Left lobe of liver (tissue), 2 donors: ENCODE measurements around the gene TMEM87A. TPM values are rescaled to one million over a fixed set of nuclear protein-coding genes. Genes with fewer than 3 reads are reported as not detected.
"Not testable (repeated sequence)": the region's sequence is repeated elsewhere in the genome, so short reads cannot be mapped to it uniquely, and the experiment has no call there.

Source experiments
- ATAC-seq: fragments of 200-7000 bp; cut with Tn5 transposase; one replicate; pipeline ENCODE4 v1.9.1; 2020; ENCODE audit warnings: mild to moderate bottlenecking, moderate library complexity
- DNase-seq: peaks from one replicate; pipeline ENCODE4 v3.0.0-alpha.2; 2020; ENCODE audit warnings: low spot score
- total RNA-seq: library from RNA; stranded (reverse); gene quantifications from one replicate; pipeline ENCODE4 v1.2.1, GENCODE V29; 2021
- donor health status: DM: no; HTN: no; CAD: no; lungs with moderate emphysema.
- donor health status: DM: no; HTN: yes; CAD: no.

TMEM87A gene
- total RNA-seq, 1 donor from 2014 or later = 12.7 TPM

DNA sequence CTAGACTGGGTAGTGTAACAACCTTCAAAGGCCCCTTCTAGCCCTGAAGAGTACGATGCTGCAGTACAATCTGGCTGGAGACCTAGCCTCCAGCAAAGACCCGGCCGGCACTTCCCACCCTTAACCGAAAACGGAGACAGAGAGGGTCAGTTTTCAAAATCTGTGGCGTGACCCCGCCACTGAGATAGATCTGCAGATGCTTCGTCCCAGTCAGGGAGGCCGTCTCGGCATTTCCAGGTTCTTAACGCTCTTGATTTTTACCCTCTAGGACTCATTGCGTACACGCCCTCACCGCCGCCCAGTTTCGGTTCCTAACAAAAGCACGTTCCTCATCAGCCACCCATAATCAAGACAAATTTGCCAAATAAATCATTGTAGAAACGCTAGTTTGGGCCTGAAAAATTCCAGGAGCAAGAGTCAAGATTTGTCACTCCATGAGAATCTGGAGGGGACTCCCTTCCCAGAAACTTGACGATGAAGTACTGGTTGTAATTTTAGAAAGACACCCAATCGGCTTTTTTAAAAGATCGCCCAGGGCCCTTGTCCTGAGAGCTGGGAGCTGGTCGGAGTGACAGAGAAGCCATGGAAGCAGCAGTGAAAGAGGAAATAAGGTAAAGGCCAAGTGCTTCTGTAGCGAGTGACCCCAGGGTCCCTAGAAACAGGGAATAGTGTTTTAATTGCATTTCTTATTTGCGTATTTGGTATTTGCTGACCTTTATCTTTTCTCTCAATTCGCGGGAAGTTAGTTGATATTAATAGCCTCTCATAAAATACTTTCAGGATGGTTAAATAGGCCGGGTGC, 868 bp upstream of the TMEM87A start:
- ATAC-seq = peak; percentile 46
- DNase-seq = peak; percentile 65

DNA sequence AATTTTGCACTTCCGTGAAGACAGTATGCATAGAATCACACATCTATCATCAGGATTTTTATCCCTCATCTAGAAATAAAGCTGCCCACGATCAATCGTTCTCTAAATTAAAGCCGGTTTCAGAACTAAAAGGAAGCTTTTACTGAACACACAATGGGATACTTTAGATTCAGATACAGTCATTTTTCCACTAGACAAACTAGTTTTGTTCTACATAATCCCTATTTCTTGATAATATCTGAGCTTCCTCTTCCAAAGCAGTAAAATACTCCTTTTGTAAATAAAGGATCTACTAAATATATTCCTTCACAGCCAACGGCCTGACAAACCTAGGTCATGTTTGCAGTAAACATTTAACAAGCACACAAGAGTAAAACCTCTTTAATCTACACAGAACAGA, 2.2 kb downstream of the TMEM87A start:
- ATAC-seq = no peak
- DNase-seq = no peak

DNA sequence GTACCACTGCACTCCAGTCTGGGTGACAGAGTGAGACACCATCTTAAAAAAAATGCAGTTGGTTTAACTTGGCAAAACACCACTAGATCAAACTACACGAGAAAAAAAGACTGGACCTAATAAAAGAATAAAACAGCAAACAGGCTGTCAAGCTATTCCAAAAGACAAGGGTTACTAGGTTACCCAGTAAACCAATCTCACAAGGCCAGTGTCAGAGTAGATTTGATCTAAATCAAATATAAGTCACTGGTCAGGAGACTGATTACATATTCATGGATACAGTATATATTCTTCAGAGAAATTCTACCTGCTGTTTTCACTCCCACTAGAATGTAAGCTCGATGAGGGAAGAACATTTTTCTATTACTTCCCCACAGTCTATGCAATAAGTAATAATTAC, 2.7 kb downstream of the TMEM87A start:
- ATAC-seq (no peak), DNase-seq (no peak)

DNA sequence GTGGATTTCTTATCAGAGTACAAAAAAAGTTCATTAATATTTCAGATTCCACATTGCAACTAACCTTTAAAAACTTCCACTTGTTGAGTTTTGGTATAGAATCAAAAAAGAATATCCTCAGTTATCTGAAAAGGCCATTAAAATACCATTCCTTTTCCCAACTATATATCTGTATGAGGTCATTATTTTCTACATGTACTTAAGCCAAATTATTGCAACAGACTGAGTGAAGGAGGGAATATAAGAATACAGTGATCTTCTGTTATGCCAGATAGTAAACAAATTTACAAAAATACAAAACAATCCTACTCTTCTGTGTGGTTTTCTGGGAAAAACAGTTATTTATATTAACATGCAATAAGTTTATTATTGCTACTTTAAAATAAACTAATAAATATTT, 5.9 kb downstream of the TMEM87A start:
- DNase-seq (no peak), ATAC-seq (no peak)

DNA sequence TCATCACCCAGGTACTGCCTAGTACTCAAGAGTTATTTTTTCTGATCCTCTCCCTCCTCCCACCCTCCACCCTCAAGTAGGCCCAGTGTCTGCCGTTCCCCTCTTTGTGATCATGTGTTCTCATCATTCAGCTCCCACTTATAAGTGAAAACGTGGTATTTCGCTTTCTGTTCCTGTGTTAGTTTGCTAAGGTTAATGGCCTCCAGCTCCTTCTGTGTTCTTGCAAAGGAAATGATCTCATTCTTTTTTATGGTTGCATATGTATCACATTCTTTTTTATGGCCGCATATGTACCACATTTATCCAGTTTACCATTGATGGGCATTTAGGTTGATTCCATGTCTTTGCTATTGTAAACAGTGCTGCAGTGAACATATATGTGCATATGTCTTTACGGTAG, 8.4 kb downstream of the TMEM87A start:
- ATAC-seq (no peak), DNase-seq (no peak)

DNA sequence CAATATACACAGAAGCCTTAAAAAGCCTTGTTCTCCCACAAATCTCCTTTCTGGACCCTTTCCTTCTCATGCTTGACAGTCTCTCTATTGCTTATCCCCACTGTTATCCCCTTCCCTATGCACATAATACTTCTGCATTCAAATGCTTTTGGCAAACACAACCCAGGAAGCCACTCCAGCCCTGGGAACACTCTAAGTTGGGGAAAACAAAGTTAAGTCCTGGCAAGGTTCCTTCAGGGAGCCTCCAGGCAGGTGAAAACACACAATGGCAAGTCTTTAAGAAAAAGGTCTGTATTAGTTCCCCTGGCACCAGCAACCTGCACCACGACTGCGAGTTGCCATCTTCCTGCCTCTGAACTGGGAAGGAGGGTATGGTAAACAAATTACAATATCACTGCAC, 19.9 kb downstream of the TMEM87A start:
- DNase-seq = no peak

DNA sequence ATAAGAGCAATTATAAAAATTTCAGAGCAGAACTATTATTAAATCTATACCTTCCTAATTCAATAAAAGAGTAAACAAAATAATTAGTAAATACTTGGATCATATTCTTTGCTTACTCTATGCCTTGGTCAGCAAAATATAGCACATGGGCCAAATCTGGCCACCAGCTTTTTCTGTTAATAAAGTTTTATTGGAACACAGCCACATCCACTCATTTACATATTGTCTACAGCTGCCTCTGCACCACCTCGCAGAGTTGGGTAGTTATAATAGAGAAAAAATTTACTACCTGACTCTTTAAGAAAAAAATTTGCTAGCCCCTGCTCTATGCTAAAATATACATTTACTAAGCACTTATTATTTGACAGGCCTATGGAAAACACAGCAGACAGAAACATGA, 32.4 kb downstream of the TMEM87A start:
- DNase-seq = no peak

More for the DNA sequence above, 19.9 kb downstream of the TMEM87A start:
- no peak for ATAC-seq

DNA sequence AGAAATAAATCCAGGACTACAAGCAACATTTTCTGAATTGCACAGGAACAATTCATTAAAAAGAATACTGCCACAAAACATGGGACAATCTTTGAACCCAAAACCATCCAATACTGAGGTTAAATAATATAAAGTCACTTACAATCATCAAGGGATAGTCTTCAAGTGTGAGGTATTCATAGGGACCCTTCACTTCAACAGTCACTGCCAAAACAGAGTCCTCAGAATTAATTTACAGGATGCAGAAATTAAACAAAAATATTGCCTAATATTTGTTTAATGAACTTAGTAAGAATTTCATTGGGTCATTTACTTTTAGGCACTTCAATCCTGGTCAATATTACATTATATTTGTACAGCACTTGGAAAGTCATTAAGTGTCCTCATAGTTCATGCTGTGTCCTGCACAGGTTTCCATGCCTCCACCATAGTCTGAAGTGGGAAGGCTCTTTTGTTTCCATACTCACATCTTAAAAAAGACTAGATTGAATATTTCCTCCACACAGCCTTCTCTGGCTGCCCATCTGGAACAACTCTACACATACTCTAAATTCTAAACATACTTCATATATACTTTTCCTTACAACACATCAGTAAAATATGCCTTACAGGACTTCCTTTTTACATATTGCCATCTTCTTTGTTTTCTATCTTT, 33.6 kb downstream of the TMEM87A start:
- DNase-seq = no peak
- no peak for ATAC-seq

More for the DNA sequence above, 32.4 kb downstream of the TMEM87A start:
- ATAC-seq = no peak

DNA sequence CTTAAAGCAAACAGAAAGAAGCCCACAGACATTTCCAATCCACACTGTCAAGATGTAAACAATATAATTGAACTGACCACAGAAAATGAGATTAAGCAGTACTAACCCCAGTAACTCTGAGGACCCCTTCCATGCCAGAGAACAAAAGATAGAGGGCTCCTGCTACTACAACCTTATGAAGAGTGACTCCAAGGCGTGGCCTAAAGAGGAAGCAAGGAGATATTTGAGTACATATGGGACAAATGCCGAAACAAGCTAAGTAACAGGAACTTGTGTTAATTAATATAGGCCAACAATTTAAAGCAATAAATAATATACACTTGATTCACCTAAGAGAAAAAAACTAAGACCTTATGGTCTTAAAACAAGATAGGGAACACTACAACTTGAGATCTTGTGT, 40.1 kb downstream of the TMEM87A start:
- ATAC-seq = no peak
- DNase-seq = no peak

DNA sequence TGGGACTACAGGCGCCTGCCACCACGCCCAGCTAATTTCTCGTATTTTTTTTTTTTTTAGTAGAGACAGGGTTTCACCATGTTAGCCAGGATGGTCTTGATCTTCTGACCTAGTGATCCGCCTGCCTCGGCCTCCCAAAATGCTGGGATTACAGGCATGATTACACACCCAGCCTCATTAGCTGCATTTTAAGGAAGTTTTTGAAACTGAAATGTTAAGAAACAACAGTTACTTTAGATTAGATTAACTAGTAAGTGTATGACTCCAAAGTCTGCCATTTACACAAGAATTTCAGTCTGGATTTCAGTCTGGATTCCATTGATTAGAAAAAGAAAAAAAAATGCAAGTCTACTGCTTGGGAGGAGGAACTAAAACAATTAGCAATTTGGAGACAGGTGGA, 40.6 kb downstream of the TMEM87A start:
- no peak for DNase-seq
- no peak for ATAC-seq

DNA sequence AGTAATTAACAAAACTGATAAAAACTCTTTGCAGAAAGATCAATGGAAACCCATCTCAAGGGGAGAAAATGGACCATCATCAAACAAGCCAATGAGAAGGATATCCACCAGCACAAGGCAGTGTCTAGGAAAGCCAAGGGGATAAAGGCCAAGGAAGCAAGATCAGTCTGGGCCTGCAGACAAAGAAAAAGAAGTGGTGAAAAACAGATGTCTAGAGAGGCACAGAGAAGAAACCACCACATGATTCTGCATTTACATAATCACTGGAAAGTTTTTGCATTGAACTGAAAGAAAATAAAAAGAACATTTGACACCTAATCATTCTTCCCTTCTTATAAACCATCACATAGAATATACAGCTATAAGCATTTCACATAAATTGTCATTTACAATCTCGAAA, 42.1 kb downstream of the TMEM87A start:
- no peak for DNase-seq
- no peak for ATAC-seq

DNA sequence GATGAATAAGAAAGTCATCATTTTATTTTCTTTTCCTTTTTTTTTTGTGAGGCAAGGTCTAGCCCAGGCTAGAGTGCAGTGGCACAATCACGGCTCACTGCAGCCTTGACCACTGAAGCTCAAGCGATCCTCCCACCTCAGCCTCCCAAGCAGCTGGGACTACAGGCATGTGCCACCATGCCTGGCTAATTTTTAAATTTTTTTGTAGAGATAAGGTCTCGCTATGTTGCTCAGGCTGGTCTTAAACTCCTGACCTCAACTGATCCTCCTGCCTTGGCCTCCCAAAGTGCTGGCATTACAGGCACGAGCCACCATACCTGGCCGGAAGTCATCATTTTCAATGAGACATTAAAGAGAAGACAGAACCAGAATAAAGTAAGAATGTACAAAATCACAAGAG, 44.3 kb downstream of the TMEM87A start:
- not testable (repeated sequence) for ATAC-seq, DNase-seq

DNA sequence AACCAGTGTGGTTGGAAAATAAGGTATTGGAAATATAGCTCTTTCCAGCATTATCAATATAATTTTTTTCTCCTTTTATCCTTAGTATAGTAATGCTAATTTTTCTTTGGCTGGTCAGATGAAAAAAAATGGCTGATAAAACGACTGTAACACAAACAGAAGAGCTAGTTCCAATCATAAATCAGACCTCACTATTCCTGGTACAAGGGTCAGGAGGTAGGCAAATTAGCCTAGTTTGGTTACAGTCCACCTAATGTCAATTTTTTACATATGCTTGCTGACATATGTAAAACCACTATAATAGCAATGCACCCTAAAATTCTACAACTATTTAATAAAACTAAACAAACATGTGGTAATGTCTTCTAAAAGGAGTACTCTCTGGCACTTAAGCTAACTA, 45.2 kb downstream of the TMEM87A start:
- DNase-seq (no peak), ATAC-seq (no peak)

DNA sequence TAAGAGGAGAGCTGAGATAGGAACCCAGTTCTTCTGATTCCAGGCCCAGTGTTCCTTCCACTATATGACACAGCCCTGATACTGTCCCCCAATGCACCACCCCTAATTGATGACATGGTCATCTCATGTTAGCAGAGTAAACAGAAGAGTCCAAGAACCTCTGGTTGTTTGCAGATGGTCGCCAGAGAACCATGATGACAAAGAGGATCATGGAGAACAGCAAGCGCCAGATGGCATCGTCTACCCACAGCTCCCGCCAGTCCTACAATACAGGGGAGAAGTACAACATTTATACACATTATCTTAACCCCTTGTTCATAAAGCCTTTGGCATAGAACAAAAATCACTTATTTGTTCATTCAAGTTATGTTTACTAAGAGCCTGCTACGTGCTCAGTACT, 46.6 kb downstream of the TMEM87A start:
- DNase-seq (no peak), ATAC-seq (peak; percentile 23)

DNA sequence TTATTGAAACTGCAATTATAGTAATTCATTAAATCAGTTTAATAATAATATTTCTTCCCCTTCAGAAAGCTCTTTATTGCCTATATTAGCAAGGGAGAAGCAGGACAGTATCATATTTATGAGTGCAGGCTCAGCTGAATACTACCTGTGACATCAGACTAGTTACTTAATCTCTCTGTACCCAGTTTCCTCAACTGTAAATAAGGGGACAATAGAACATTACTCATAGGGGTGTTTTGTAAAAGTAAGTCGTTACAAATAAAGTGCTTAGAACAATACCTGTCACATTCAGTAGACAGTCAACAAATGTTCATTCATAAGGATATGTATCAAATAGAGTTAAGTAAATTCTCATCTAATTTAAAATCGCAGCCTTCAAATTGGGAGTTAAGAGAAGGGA, 53.0 kb downstream of the TMEM87A start:
- no peak for DNase-seq
- ATAC-seq = no peak

DNA sequence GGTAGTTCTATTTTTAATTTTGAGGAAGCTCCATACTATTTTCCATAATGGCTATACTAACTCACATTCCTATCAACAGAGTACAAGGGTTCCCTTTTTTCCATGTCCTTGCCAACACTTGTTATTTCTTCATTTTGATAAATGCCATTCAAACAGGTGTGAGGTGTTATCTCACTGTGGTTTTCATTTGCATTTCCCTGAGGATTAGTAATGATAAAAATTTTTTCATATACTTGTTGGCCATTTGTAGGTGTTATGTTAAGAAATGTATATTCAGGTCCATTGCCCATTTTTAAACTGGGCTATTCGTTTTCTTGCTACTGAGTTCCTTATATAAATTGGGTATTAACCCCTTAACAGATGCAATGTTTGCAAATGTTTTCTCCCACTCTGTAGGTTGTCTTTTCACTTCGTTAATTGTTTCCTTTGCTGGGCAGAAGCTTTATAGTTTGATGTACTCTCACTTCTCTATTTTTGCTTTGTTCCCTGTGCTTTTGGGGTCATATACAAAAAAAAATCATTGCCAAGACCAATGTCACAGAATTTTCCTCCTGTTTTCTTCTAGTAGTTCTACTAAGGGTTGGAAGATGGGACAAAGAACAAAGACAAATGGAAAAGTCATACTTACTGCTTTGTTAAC, 54.2 kb downstream of the TMEM87A start:
- no peak for DNase-seq
- no peak for ATAC-seq

DNA sequence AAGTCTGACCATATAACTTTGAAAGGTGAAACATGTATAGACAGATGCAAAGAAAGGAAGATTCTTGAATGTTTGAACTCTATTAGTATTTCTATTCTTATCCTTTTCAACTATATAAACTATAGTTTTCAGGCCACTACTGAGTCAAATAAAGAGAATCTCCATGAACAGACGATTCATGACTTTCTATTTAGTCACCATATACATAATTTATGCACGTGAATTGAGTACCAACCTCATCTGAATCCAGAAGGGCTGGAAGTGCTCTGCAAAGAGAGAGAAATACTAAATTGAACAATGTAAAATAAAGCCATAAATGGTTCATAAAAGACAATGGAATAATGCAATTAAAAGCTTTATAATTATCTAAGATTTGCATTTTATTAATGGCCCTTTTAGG, 55.7 kb downstream of the TMEM87A start:
- no peak for DNase-seq
- ATAC-seq = no peak

DNA sequence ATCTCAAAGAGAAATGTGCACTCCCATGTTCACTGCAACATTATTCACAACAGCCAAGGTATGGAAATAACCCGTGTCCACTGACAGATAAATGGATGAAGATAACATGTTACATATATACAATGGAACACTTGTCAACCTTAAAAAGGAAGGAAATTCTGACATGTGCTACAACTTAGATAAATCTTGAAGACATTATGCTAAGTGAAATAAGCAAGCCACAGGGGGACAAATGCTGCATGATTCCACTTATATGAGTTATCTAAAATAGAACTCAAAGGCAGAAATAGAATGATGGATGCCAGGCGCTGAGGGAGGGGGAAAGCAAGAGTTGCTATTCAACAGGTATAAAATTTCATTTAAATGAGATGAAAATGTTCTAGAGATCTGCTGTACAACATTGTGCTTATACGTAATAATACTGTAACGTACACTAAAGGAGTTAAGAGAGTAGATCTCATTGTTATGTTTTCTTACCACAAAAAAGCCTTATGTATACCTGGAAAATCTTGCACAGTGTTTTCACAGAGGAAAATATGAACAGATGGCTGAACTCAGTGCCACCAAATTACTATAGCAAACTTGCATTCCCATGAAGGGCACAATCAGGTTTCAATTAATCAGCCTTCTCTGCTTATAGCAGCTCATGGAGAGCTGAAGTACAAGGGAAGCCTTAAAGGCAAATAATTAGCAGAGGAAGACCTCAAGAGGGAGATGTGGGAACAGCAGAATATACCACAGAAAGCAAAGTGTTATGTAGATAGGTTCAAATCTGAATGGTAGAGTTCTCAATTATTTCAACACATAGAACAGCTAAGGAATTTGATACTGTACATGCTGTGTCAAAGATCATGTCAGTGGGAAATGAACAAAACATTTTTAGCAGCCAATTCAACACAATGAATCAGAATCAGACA, 57.1 kb downstream of the TMEM87A start:
- DNase-seq = no peak
- peak; percentile 47 for ATAC-seq

DNA sequence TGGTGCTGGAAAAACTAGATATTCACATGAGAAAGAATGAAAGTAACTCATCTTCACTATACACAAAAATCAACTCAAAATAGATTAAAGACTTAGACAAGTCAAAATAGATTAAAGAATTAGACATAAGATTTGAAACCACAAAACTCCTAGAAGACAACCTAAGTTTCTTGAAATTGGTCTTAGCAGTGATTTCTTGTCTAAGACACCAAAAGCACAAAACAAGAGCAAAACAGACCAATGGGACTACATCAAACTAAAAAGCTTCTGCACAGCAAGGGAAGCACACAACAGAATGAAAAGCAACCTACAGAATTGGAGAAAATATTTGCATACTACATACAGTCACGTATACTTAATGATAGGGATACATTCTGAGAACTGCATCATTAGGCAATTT, 58.6 kb downstream of the TMEM87A start:
- DNase-seq (no peak), ATAC-seq (no peak)

DNA sequence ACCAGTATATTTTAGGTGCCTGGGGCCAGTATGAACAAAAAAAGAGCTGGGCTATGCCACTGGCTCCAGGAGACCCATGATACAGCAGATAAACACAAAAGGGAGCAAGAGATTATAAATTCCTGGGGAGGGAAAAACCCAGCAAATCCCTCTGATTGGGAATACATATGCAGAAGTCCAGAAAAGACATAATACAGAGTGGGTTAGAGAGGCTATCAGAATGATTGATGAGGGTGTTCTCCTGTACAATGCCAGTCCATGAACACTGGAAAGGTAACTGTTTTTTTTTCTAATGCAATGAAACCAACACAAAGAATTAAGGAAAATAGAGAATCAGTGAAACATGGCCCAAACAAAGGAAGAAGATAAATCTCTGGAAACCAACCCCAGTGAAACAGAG, 59.7 kb downstream of the TMEM87A start:
- ATAC-seq (no peak), DNase-seq (no peak)

DNA sequence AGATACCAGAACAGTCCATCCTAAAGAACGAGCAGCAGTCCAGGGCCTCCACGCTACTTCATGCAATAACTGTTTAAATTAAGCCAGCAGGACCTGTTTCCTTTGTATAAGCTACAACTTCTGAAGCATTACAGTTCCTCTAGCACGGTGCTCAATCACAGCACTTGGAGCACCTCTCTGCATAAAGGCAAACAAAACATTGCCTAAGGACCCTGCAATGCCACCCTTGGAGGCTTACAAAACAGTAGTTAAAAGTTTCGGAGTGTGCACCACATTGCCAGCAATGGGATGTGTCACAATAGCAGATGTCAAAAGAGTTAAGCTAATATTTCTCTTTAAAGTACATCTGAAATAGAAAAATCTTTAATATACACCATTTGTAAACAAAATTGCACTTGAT, 62.5 kb downstream of the TMEM87A start:
- DNase-seq (no peak), ATAC-seq (peak; percentile 51)
